ENCODE results near the gene MAPK12.

Gene MAPK12

DNA sequence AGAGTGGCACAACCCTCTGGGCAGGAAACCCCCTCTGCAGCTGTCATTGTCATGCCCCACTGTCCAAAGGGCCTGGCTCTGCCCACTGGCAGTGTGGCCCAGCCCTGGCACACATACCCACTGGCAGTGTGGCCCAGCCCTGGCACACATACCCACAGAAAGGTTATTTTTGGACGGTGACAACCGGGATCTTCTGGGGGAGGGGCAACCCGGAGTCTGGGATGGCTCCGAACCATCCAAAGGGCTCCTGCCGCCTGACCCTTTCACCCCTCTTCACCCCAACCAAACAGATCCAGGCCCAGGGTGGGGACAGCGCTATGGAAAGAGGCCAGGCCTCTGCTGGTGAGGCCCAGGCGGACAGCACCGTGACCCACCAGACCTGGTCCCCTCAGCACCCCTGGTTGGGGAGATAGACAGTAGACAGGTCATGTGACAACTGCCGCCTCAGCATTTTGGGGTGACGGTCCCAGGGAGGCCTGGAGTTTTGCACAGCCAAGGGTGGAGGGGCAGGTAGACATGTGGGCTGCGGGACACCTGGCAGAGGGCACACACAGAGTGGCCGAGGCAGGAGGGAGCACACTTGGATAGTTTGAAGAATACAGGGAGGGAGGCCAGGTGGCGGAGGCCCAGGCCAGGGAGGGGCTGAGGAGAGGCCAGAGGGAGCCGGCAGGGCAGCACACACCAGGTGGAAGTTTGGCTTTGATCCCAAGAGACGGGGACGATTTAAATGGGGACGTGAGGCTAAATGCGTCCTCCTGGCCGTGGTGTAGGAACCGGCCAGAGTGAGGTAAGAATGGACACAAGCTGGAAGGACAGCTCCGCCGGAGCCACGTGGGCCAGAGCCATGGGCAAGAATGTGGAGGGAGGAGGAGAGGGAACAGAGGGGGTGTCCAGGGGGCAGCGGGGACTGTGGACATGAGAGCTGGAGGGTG lies 2.9 kb downstream of the MAPK12 start:
- Histone ChIP-seq H3K4me1 (ENCODE audit: control insufficient read depth, insufficient read depth, low read length) (peaks cover 11% of the 10 kb centered on the region), H3K36me3 (ENCODE audit: control insufficient read depth, insufficient read depth, low read length) (peaks cover 22% of the 10 kb centered on the region), H3K9me3 (ENCODE audit: control insufficient read depth, insufficient read depth, low read length) (no peaks in the 10 kb centered on the region), H3K4me3 (ENCODE audit: low read depth, low read length) (no peak overlapping the region), H3K27me3 (ENCODE audit: control insufficient read depth, insufficient read depth, low read length) (no peaks in the 10 kb centered on the region), H3K9ac (ENCODE audit: low read depth, low read length) (no peak overlapping the region)

DNA sequence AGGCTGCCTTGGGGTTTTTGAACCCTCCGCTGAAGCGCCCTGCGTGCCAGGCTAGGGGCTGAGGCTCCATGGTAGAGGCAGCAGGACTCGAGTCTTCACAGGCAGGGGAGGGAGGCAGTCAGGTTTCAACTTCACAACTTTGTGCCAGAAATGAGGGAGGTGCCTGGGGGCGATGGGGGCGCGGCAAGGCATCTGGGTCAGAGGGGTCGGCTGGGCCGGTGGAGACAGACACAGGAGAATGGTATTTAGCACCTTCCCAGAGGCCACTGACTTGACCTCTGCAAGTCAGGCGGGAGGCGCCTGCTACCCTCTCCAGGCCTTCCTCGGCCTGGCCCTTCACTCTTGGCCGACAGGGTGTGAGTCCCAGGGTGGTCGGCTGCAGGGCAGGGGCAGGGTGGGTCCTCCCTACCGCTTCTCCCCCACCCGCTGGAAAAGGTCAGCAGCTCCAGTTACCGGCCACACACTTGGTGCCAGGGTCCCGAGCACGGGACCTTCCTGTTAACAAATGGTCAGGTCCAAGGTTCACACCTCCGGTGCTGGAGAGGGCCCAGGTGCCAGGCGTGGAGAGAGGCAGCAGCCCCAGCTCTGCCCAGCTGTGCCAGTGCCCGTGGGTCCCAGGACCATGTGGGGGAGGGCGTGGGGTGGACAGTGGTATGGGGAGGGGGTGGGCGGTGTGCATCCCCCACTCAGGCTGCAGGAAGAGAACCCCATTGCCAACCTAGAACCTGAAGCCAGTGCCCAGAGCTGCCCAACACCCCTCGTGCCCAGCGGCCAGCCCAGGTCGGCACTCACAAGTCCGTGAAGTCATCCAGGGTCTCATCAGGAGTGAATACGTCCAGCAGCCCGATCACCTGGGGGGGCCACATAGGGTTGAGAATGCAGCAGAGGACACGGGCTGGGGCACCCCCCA lies 3.8 kb downstream of the MAPK12 start:
- H3K9me3 ChIP-seq (ENCODE audit: control insufficient read depth, insufficient read depth, low read length), result no peaks in the 10 kb centered on the region
- H3K4me3 ChIP-seq (ENCODE audit: low read depth, low read length), result no peak overlapping the region
- no peaks in the 10 kb centered on the region for H3K27me3 ChIP-seq (ENCODE audit: control insufficient read depth, insufficient read depth, low read length)
- peaks cover 7% of the 10 kb centered on the region for H3K4me1 ChIP-seq (ENCODE audit: control insufficient read depth, insufficient read depth, low read length)
- peaks cover 22% of the 10 kb centered on the region for H3K36me3 ChIP-seq (ENCODE audit: control insufficient read depth, insufficient read depth, low read length)
- H3K9ac ChIP-seq (ENCODE audit: low read depth, low read length), result no peak overlapping the region

DNA sequence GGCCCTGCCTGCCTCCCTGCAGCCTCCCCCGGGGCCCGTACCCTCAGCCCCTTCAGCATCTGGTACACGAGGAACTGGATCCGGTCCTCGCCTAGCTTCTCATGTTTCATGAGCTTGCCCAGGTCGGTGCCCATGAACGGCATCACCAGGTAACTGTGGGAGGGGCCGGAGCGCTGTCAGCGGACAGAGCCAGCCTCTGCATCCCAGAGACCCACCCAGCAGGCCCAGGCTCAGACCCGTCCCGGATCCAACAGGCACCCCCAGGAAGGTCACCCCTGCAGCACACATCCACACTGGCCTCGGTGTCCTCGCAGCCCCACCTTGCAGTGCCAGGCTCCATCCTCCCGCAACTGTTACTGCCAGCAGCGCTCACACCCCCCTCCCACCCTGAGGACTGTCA lies 4.4 kb downstream of the MAPK12 start:
- H3K36me3 ChIP-seq (ENCODE audit: control insufficient read depth, insufficient read depth, low read length), result peaks cover 22% of the 10 kb centered on the region
- H3K27me3 ChIP-seq (ENCODE audit: control insufficient read depth, insufficient read depth, low read length), result no peaks in the 10 kb centered on the region
- H3K4me1 ChIP-seq (ENCODE audit: control insufficient read depth, insufficient read depth, low read length), result peaks cover 1% of the 10 kb centered on the region
- H3K9ac ChIP-seq (ENCODE audit: low read depth, low read length), result no peak overlapping the region
- no peaks in the 10 kb centered on the region for H3K9me3 ChIP-seq (ENCODE audit: control insufficient read depth, insufficient read depth, low read length)
- no peak overlapping the region for H3K4me3 ChIP-seq (ENCODE audit: low read depth, low read length)

DNA sequence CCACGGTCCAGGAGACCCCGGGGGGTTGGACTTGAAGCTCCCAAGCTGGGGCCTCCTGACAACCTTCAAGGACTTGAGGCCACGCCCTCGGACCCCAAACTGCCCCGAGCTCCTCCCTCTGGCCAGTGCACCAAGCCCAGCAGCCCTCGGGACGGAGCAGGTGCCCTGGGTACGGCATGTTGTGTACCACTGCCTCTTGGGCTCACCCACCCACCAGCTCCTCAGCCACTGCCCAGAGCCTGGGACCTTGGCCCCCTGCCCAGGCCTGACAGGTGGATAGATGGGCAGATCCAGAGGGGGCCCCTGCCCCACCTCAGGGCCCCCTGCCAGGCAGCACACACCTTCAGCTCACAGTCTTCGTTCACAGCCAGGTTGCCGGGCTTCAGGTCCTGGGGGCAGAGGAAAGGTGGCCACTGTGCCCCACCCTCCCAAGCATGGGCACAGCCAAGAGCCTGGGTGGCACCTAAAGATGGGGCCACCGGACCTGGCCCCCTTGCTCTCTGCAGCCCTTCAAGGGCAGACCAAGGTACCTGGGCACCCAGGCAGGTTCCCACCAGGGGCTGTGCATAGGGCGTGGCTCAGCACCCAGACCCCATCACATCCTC lies 5.1 kb downstream of the MAPK12 start:
- Histone ChIP-seq H3K36me3 (ENCODE audit: control insufficient read depth, insufficient read depth, low read length) (peaks cover 22% of the 10 kb centered on the region), H3K4me3 (ENCODE audit: low read depth, low read length) (no peak overlapping the region), H3K27me3 (ENCODE audit: control insufficient read depth, insufficient read depth, low read length) (no peaks in the 10 kb centered on the region), H3K9me3 (ENCODE audit: control insufficient read depth, insufficient read depth, low read length) (no peaks in the 10 kb centered on the region), H3K4me1 (ENCODE audit: control insufficient read depth, insufficient read depth, low read length) (no peaks in the 10 kb centered on the region), H3K9ac (ENCODE audit: low read depth, low read length) (no peak overlapping the region)

DNA sequence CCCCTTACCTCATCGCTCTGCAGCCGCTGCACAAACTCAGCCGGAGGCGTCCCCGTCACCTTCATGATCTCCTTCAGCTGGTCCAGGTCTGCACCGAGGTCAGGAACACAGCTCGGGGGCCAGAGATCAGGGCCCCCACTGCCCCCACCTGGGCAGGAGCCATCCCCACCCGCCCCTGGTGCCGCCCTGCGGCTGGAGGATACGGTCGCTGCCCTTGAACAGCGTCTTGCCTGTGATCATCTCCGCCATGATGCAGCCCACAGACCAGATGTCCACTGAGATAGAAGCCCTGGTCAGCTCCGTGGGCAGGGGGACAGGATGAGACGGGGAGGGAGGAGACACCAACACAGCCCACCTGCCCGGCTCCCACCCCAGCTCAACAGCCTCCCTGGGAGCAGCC lies 5.9 kb downstream of the MAPK12 start:
- H3K36me3 ChIP-seq (ENCODE audit: control insufficient read depth, insufficient read depth, low read length), result peaks cover 22% of the 10 kb centered on the region
- H3K27me3 ChIP-seq (ENCODE audit: control insufficient read depth, insufficient read depth, low read length), result no peaks in the 10 kb centered on the region
- H3K4me3 ChIP-seq (ENCODE audit: low read depth, low read length), result no peak overlapping the region

DNA sequence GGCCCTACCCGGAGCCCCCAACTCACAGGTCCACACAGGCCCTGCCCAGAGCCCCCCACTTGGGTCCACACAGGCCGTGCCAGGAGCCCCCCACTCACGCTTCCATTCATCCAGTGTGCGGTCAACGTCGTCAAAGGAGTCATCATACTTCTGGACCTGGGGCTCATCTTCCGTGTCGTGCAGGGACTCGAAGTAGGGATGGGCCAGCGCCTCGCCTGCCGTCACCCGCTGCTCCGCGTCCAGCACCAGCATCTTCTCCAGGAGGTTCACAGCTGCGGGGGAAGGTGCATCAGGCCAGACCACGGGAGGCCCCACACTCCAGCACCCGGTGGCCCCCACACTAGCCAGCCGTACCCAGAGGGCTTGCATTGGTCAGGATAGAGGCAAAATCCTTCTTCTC lies 6.4 kb downstream of the MAPK12 start:
- Histone ChIP-seq H3K27me3 (ENCODE audit: control insufficient read depth, insufficient read depth, low read length) (no peaks in the 10 kb centered on the region), H3K36me3 (ENCODE audit: control insufficient read depth, insufficient read depth, low read length) (peaks cover 23% of the 10 kb centered on the region), H3K9ac (ENCODE audit: low read depth, low read length) (no peak overlapping the region), H3K4me1 (ENCODE audit: control insufficient read depth, insufficient read depth, low read length) (no peaks in the 10 kb centered on the region), H3K4me3 (ENCODE audit: low read depth, low read length) (no peak overlapping the region), H3K9me3 (ENCODE audit: control insufficient read depth, insufficient read depth, low read length) (no peaks in the 10 kb centered on the region)

More for the DNA sequence above, 5.9 kb downstream of the MAPK12 start:
- H3K9me3 ChIP-seq (ENCODE audit: control insufficient read depth, insufficient read depth, low read length), result no peaks in the 10 kb centered on the region
- H3K4me1 ChIP-seq (ENCODE audit: control insufficient read depth, insufficient read depth, low read length), result no peaks in the 10 kb centered on the region
- no peak overlapping the region for H3K9ac ChIP-seq (ENCODE audit: low read depth, low read length)

DNA sequence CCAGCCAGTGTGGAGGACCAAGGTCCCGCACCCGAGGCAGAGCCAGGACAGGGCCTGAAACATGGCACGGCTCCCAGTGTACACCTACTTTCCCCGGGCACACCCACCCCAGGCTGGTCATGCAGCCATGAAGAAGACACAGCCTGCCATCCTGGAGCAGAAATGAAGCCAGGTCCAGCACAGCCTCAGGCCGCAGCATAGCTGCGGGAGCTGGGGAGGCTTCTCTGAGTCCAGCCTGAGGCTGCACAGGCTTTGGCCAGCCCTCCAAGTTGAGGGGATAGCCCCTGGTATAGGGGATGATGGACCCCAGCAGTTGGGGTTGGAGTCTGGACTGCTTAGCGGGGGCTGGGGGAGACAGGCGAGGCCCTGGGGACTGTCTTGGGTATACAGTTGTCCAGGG lies 7.5 kb downstream of the MAPK12 start:
- no peaks in the 10 kb centered on the region for H3K27me3 ChIP-seq (ENCODE audit: control insufficient read depth, insufficient read depth, low read length)
- no peaks in the 10 kb centered on the region for H3K4me1 ChIP-seq (ENCODE audit: control insufficient read depth, insufficient read depth, low read length)
- H3K36me3 ChIP-seq (ENCODE audit: control insufficient read depth, insufficient read depth, low read length), result peaks cover 24% of the 10 kb centered on the region
- no peaks in the 10 kb centered on the region for H3K9me3 ChIP-seq (ENCODE audit: control insufficient read depth, insufficient read depth, low read length)
- H3K4me3 ChIP-seq (ENCODE audit: low read depth, low read length), result no peak overlapping the region
- H3K9ac ChIP-seq (ENCODE audit: low read depth, low read length), result no peak overlapping the region

DNA sequence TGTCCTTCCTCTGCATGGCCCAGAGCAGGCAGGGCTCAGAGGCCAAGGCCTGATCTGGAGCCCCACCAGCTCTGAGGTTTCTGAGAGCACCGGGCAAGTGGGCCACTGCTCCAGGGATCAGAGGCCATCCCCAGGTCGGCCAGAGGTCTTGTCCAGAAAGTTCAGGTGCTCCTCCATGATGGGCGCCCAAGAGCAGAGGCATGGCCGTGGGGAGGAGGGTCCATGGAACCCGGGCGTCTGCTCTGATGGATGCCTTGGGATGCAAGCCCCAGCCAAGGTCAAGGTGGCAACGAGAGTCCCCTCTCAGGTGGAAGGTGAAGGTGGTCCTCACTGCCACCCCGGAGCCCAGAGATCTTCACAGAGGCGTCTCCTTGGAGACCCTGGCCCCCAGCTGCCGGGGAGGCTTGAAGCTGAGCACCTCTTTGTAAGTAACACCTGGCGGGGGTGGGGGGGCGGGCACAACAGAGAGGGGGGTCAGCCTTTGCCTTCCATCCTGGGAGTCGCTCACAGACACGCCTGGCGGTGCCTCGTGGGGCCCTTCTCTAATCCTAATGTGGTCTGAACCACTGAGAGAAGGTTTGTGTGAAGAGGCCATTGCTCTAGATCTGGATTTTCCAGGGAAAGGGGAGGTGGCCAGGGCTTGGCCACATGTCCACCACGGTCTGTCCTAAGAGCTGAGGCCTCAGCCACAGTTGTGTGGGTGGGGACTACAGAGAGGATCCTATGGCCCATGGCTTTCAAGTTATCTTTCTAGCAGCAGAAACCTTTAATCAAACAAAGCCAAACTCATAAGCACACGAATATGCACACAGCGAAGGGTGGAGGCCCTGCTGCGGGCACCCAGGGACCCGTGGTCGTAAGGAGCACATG lies 8.2 kb downstream of the MAPK12 start:
- Histone ChIP-seq H3K27me3 (ENCODE audit: control insufficient read depth, insufficient read depth, low read length) (no peaks in the 10 kb centered on the region), H3K4me3 (ENCODE audit: low read depth, low read length) (no peak overlapping the region), H3K9me3 (ENCODE audit: control insufficient read depth, insufficient read depth, low read length) (no peaks in the 10 kb centered on the region), H3K9ac (ENCODE audit: low read depth, low read length) (no peak overlapping the region), H3K36me3 (ENCODE audit: control insufficient read depth, insufficient read depth, low read length) (peaks cover 24% of the 10 kb centered on the region), H3K4me1 (ENCODE audit: control insufficient read depth, insufficient read depth, low read length) (no peaks in the 10 kb centered on the region)

DNA sequence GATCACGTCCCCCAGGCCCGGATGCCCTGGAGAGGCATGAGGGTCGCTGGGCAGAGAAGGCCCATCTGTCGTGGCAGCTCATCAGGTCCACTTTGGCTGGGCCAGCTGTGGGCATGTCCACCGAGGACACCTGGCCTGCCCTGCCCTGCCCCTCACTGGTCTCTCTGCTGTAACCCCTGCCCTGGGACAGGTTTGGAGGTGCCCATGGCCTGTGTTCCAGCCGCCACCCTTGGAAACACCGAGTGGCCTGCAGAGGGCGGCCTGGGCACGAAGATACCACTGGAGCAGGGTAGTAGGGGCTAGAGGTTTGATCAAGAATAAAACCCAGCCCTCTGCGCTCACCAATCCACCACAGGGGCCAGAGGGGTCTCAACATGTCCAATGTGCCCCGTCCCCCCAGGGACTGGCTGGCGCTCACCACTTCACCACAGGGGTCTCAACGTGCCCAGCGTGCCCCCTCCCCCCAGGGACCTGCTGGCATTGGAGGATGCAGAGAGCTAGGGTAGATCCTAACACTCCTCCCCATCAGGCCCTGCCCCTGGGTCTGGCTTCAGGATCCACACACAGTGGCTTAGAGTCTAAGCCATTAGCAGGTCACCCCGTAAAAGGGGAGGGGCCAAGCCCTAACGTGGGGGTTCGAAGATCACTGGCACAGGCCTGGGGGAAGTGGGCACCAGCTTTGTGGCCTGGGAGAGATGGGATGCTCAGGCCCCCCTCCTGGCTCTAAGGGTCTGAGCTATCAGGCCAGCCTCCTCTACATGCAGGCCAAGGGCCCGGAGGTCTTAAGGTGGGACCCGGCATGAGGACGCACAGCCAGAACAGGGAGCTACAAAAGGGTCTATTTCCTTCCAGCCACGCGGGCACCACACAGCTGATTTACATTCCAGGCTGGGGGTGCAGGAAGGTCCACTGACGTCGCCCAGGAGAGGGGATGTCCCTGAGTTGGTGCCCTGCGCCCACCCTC lies 9.1 kb downstream of the MAPK12 start:
- Histone ChIP-seq H3K4me1 (ENCODE audit: control insufficient read depth, insufficient read depth, low read length) (no peaks in the 10 kb centered on the region), H3K9ac (ENCODE audit: low read depth, low read length) (no peak overlapping the region), H3K36me3 (ENCODE audit: control insufficient read depth, insufficient read depth, low read length) (peaks cover 27% of the 10 kb centered on the region), H3K4me3 (ENCODE audit: low read depth, low read length) (no peak overlapping the region), H3K9me3 (ENCODE audit: control insufficient read depth, insufficient read depth, low read length) (no peaks in the 10 kb centered on the region), H3K27me3 (ENCODE audit: control insufficient read depth, insufficient read depth, low read length) (no peaks in the 10 kb centered on the region)

DNA sequence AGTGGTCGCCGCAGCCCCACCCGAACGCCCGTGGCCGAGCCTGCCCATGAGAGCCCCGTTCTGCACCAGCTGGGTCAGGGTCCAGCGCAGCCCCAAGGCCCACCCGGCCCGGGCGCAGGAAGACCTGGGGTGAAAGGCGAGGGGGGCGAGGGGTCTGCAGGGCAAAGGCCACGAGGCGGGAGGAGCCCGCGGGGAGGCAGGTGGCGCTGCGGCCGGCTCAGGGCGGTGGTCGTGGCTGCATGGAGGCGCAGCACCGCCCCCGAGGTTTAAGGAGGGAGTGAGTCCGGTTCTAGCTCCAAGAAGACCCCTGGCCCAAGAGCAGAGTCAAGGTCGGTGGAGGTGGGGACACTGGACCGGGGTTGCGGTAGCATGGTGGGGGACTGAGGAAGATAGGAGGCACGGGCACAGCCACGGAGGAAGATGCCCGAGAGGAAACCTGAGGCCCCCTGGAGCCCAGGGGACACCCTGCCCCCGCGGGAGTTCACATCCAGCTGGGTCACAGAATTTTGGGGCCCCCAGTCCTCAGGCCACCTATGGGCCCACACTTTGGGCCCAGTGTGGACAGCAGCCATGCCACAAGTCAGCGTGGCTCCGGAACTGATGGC lies 9.9 kb downstream of the MAPK12 start:
- Histone ChIP-seq H3K4me1 (ENCODE audit: control insufficient read depth, insufficient read depth, low read length) (no peaks in the 10 kb centered on the region), H3K36me3 (ENCODE audit: control insufficient read depth, insufficient read depth, low read length) (peaks cover 24% of the 10 kb centered on the region), H3K9me3 (ENCODE audit: control insufficient read depth, insufficient read depth, low read length) (no peaks in the 10 kb centered on the region), H3K27me3 (ENCODE audit: control insufficient read depth, insufficient read depth, low read length) (no peaks in the 10 kb centered on the region), H3K4me3 (ENCODE audit: low read depth, low read length) (peak overlapping the region; percentile 74), H3K9ac (ENCODE audit: low read depth, low read length) (no peak overlapping the region)
